ENCODE results near the gene RBM47.
"Not testable (repeated sequence)": the region's sequence is repeated elsewhere in the genome, so short reads cannot be mapped to it uniquely, and the experiment has no call there.

The RBM47 gene

DNA sequence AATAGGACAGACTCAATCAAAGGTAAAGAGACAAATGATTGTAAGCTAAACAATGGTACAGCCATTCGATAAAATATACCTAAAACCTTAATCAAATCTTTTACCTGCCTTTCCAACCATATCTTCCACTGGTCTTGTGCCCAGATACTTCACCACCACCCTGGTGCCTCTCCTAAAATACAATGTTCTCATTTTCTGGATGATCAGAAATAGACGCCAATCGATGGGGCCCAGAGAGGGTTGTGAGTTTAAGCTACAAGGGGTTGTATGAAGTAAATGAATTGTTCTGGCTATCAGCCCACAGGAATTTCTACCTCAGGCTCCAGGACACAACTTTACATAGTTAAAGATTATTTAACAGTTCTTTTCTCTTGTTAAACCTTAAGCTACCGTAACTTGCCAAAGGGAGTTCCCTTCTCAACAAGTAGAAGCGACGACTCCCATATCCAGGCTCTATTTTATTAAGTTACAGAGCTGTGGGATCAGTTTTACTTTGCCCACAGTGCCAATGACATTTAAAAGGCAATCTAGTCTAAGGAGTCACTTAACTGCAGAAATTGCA, 195.5 kb downstream of the RBM47 start:
- no peak for DNase-seq

DNA sequence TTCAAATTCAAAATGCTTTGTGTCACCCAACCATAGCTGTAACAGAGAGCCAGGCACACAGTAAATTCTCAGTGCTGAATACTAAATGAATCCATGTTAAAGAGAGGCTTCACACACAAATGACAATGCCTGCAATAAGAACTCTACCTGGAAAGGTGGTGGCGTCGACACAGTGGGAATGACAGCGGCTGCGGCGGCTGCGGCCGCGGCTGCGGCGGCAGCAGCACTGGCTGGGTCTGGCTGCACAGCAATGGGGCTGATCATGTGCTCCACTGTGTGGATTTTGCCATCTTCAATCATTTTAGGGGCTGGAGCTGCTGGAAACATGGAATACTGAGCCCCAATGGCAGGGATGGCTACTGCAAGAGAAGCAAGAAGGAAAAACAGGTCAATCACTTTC, 197.2 kb downstream of the RBM47 start:
- no peak for DNase-seq

DNA sequence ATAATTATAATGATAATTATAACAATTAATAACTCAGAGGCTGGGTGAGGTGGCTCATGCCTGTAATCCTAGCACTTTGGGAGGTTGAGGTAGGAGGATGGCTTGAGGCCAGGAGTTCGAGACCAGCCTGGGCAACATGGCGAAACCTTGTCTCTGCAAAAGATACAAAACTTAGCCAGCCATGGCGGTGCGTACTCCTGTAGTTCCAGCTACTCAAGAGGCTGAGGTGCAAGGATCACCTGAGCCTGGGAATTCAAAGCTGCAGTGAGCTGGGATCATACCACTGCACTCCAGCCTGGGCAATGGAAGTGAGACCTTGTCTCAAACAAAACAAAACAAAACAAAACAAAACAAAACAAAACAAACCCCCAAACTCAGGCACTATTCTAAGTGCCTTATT, 201.8 kb downstream of the RBM47 start:
- DNase-seq, result not testable (repeated sequence)

DNA sequence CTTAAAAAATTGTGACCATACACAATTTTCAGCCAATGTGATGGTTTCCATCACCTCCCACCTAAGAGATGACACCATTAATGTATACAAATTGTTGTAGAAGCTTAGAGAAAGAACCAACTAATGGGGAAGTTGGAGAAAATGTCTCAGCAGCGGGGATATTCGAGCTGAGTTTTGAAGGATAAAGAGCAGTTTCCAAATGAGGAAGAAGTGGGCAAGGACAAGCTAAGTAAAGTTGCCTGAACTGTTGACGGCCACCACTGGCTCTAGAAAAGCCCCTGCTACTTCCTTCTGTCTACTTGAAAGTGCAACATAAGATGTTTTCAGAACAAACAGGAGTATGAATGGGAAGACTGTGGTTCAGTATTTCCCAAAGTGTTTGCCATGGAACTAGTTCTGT, 202.5 kb downstream of the RBM47 start:
- no peak for DNase-seq

DNA sequence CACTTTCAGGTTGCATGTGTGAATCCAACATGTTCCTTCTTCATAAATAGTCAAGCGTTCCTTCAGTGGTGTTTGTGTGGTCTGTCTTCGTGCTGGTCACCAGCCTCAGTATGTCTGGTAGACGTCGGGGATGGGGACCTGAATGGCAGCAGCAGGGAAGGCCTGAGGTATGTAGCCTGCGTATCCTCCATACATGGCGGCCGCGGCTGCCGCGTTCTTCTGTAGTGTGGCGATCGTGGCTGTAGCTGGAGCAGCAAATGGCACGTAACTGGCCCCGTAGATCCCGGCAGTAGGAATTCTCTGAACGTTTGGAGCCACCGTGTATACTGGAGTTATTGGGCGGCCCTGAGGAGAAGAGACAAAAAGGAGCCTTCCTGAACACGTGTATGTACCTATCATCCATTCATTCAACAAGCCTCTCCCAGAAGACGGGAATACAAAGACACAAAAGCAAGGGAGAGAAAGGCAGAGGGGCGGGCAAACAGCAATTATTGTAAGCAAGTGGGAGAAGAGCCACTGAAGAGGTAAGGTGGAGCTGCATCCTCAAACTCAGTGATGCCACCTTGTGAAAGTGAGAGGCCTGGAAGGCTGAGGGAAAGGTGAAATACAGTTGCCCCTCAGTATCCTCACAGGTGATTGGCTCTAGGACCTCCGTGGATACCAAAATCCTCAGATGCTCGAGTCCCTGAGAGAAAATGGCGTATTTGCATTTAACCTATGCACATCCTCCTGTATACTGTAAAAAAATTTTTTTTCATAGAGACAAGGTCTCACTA, 203.7 kb downstream of the RBM47 start:
- DNase-seq, result no peak

GRCh38 chr4:40423735-40424134, 205.9 kb downstream of the RBM47 start:
- no peak for DNase-seq

GRCh38 chr4:40421839-40422708, 207.6 kb downstream of the RBM47 start:
- no peak for DNase-seq

DNA sequence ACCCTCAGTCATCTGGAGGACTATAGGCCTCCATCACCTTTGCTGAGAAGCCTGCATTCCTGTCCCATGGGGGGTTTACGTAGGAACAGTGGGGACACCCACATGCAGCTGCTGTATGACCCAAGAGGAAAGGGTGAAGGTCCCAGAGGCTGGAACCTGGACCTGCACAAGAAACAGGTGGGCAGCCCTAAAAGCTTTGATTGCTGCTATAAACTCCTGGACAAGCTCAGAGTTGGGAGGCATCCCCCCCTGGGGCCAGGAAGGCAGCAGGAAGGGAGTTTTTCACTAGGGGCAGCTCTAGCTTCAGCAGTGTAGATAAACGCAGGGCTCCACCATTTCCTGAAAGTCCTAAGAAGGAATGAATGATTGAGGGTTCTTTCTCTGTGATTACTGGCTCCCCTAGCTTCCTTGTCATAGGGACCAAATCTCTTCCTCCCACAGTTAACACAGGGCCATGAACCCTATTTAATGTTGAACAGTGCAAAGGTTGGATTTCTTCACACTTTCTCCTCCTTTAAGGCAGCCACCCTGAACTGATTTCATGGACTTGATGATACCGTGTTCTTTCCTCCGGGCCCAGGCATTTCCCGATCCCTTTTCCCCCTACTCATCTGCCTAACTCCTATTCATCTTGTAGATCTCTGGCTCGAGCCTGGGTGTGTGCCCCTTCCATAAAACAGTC, 210.3 kb downstream of the RBM47 start:
- no peak for DNase-seq

DNA sequence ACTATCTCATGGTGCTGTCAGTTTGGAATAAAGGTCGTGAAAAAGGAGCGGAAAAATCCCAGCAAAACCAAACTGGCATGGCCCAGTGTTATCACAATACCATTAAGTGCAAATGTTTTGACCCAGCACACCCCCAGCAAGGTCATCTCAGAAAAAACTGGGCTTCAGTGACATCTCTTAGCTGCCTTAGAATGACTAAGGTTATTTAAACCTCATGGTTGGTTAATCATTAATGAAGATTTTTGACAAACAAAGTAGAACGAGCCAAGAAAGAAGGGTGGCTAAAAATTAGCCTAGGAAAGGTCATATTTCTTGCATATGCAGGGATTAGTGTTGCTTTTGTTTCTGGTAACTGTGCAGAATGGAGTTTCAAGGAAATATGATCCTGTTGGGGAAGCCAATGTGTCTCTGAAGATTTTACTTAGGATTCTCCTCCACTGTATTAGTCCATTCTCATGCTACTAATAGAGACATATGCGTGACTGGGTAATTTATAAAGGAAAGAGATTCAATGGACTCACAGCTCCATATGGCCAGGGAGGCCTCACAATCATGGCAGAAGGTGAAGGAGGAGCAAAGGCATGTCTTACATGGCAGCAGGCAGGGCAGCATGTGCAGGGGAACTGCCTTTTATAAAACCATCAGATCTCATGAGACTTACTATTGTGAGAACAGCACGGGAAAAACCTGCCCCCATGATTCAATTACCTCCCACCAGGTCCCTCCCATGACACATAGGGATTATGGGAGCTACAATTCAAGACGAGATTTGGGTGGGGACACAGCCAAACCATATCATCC, 211.0 kb downstream of the RBM47 start:
- DNase-seq, result no peak

GRCh38 chr4:40417941-40418340, 211.7 kb downstream of the RBM47 start:
- DNase-seq, result no peak

- DNase-seq, result no peak
These were observed 215.0 kb downstream of the RBM47 start for GRCh38 chr4:40414673-40415072.

GRCh38 chr4:40412866-40413795, 216.5 kb downstream of the RBM47 start:
- DNase-seq, result no peak

- no peak for DNase-seq
These were observed 217.3 kb downstream of the RBM47 start for GRCh38 chr4:40412388-40412787.

- no peak for DNase-seq
These were observed 219.8 kb downstream of the RBM47 start for GRCh38 chr4:40409835-40410234.

GRCh38 chr4:40407468-40407867, 222.2 kb downstream of the RBM47 start:
- not testable (repeated sequence) for DNase-seq

- DNase-seq, result no peak
These were observed 223.3 kb downstream of the RBM47 start for GRCh38 chr4:40406340-40406739.

DNA sequence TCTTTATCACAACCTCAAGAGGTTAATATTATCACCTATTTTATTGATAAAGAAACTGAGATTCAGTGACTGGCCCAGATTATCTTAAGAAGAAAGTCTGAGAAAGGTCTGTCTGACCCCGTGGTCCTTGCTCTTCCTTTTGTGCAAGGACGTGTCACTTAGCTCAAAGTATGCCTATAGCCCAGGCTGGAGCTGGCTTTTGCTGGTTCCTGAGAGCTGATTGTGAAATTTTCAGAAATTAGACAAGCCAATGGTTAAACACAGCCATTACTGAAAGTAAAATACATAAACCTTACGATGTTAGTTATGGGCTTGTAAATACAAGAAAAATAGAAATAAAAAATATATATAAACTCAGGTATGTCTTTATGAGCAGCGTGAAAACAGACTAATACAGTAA, 224.5 kb downstream of the RBM47 start:
- DNase-seq, result no peak

- no peak for DNase-seq
These were observed 226.6 kb downstream of the RBM47 start for GRCh38 chr4:40403081-40403480.

DNA sequence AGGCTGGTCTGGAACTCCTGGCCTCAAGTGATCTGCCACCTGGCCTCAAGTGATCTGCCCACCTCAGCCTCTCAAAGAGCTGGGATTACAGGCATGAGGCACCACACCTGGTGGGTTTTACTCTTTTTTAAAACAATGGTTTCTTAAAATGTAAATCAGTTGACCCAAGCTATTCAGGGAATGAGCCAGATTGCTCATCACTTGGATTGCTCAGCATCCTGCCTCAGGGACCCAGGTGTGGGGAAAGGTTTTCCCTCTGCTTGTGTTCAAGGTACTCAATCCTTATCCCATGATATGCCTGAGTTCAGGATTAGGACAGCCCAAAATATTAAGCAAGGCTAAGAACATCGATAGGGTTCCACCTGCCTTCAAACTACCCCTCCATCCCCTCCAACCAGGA, 227.1 kb downstream of the RBM47 start:
- no peak for DNase-seq

DNA sequence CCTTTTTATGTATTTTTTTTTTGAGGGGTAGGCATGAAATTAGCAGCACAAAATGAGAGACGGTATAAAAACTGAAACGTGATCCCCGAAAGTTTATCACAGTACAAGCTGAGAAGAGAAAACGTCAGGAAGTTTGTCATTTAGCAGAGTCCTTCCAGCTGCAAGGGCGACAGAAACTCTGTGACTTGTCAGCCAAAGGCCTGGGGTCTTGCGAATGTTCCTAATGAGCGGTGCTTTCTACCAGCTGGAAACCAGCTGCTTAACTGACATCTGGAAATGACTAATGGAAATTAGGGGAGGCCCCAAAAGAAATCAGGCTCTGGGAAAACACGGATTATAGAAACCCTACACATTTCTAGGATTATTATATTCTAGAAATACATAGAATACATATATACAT, 228.0 kb downstream of the RBM47 start:
- DNase-seq, result no peak

DNA sequence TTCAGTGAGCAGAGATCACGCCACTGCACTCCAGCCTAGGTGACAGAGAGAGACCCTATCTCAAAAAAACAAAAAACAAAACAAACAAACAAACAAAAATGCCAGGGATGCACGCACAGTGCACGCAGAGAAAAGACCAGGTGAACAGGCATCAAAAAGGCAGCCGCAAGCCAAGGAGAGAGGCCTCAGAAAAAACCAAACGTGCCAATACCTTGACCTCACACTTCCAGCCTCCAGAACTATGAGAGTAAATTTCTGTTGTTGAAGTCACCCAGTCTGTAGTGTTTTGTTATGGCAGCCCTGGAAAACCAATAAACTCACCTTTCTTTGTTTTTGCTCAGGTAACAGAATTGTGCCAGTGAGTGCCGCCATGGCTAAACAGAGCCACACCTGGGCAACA, 228.6 kb downstream of the RBM47 start:
- no peak for DNase-seq

All from NCI-H524 treated with DMSO at 0.1 percent for 48 hours (cell line).